ENCODE data around the gene HDAC8.
"Not testable (repeated sequence)": the region's sequence is repeated elsewhere in the genome, so short reads cannot be mapped to it uniquely, and the experiment has no call there.

DNA sequence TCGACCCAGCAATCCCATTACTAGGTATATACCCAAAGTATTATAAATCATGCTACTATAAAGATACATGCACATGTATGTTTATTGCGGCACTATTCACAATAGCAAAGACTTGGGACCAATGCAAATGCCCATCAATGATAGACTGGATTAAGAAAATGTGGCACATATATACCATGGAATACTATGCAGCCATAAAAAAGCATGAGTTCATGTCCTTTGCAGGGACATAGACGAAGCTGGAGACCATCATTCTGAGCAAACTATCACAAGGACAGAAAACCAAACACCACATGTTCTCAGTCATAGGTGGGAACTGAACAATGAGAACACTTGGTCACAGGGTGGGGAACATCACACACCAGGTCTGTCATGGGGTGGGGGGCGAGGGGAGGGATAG lies 18.4 kb upstream of the HDAC8 start:
- TF ChIP-seq, protein P1, sequence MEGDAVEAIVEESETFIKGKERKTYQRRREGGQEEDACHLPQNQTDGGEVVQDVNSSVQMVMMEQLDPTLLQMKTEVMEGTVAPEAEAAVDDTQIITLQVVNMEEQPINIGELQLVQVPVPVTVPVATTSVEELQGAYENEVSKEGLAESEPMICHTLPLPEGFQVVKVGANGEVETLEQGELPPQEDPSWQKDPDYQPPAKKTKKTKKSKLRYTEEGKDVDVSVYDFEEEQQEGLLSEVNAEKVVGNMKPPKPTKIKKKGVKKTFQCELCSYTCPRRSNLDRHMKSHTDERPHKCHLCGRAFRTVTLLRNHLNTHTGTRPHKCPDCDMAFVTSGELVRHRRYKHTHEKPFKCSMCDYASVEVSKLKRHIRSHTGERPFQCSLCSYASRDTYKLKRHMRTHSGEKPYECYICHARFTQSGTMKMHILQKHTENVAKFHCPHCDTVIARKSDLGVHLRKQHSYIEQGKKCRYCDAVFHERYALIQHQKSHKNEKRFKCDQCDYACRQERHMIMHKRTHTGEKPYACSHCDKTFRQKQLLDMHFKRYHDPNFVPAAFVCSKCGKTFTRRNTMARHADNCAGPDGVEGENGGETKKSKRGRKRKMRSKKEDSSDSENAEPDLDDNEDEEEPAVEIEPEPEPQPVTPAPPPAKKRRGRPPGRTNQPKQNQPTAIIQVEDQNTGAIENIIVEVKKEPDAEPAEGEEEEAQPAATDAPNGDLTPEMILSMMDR (IDR thresholded peaks at IDR 0.05): not testable (repeated sequence)
- TF ChIP-seq ZFX (IDR thresholded peaks at IDR 0.05; ENCODE audit: borderline replicate concordance): not testable (repeated sequence)
